OCI-LY1 (cell line): ENCODE measurements around the gene SCARB2.

ENCODE experiments used
- H2AFZ ChIP-seq: fragments of 200-600 bp; sonication (generic), shearing (Covaris generic); 2 replicates; pipeline ENCODE4 v1.6.0; 2014; ENCODE audit warnings: antibody characterized with exemption, mild to moderate bottlenecking, low read length
- H3F3A ChIP-seq: fragments of 200-600 bp; sonication (generic), shearing (Covaris generic); 2 replicates; pipeline ENCODE4 v1.6.0; 2014; ENCODE audit warnings: mild to moderate bottlenecking, antibody characterized with exemption, low read length, moderate library complexity; ENCODE audit not compliant: insufficient read depth
- H3K27ac ChIP-seq: fragments of 200-600 bp; sonication (generic); 2 replicates; pipeline ENCODE4 v1.5.1; 2014; ENCODE audit warnings: low read length, mixed run types, mild to moderate bottlenecking, low read depth; ENCODE audit not compliant: poor library complexity, severe bottlenecking
- H3K27me3 ChIP-seq: fragments of 200-600 bp; sonication (generic); 2 replicates; pipeline ENCODE4 v1.6.0; 2014; ENCODE audit warnings: antibody characterized with exemption, mild to moderate bottlenecking, low read length, moderate library complexity; ENCODE audit not compliant: insufficient read depth
- H3K36me3 ChIP-seq: fragments of 200-600 bp; sonication (generic); 2 replicates; pipeline ENCODE4 v1.6.1; 2014; ENCODE audit warnings: mild to moderate bottlenecking, antibody characterized with exemption, low read length, moderate library complexity, mixed read lengths; ENCODE audit not compliant: insufficient read depth
- H3K4me1 ChIP-seq: fragments of 200-600 bp; sonication (generic); 2 replicates; pipeline ENCODE4 v1.5.1; 2014; ENCODE audit warnings: mild to moderate bottlenecking, low read length, moderate library complexity; ENCODE audit not compliant: insufficient read depth, severe bottlenecking
- H3K4me2 ChIP-seq: fragments of 200-600 bp; sonication (generic), shearing (Covaris generic); 2 replicates; pipeline ENCODE4 v1.6.1; 2014; ENCODE audit warnings: low read length
- H3K4me3 ChIP-seq: fragments of 200-600 bp; sonication (generic); 2 replicates; pipeline ENCODE4 v1.5.1; 2014; ENCODE audit warnings: low read length, low read depth, mild to moderate bottlenecking, mixed read lengths; ENCODE audit not compliant: poor library complexity, severe bottlenecking
- H3K79me2 ChIP-seq: fragments of 200-600 bp; shearing (Covaris generic); 2 replicates; pipeline ENCODE4 v1.6.1; 2016; ENCODE audit warnings: mixed run types, low read length, mixed read lengths; ENCODE audit not compliant: insufficient read depth
- H3K9ac ChIP-seq: fragments of 200-600 bp; sonication (generic), shearing (Covaris generic); 2 replicates; pipeline ENCODE4 v1.6.1; 2014; ENCODE audit warnings: mild to moderate bottlenecking, low read length, mixed read lengths
- H3K9me2 ChIP-seq: fragments of 200-600 bp; sonication (generic), shearing (Covaris generic); 2 replicates; pipeline ENCODE4 v1.6.1; 2014; ENCODE audit warnings: low read depth, mild to moderate bottlenecking, low read length, mixed read lengths
- H3K9me3 ChIP-seq: fragments of 200-600 bp; shearing (Covaris generic); 2 replicates; pipeline ENCODE4 v1.6.1; 2014; ENCODE audit warnings: low read length, mixed read lengths
- H4K20me1 ChIP-seq: fragments of 200-600 bp; sonication (generic), shearing (Covaris generic); 2 replicates; pipeline ENCODE4 v1.6.0; 2016; ENCODE audit warnings: mild to moderate bottlenecking, low read length; ENCODE audit not compliant: insufficient read depth
- EZH2 ChIP-seq: fragments of 200-600 bp; sonication (generic), shearing (Covaris generic); IDR thresholded peaks from 2 replicates; pipeline ENCODE4 v1.8.0; 2017; ENCODE audit warnings: borderline replicate concordance, mixed run types, mild to moderate bottlenecking, antibody characterized with exemption, low read length, moderate library complexity, mixed read lengths
- TF ChIP-seq, protein P1 (sequence below): fragments of 200-600 bp; sonication (generic), shearing (Covaris generic); IDR thresholded peaks from 2 replicates; pipeline ENCODE4 v1.5.1; 2017; ENCODE audit warnings: mild to moderate bottlenecking, antibody characterized with exemption, low read length, moderate library complexity, mixed read lengths

SCARB2 gene

DNA sequence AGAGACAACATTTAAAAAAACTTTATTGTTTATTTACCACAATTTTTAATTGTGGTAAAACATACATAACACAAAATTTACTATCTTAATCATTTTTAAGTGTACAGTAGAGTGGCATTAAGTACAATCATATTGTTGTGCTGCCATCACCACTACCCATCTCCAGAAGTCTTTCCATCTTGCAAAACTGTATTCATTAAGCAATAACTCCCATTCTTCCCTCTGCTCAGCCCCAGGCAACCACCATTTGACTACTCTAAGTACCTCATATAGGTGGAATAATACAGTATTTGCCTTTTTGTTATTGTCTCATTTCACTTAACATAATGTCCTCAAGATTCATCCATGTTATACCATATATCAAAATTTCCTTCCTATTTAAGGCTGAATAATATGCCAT lies 25.1 kb upstream of the SCARB2 start:
- H3K4me1 ChIP-seq, result no peaks in the 10 kb centered on the region
- no peaks in the 10 kb centered on the region for H3K27me3 ChIP-seq
- H3K4me2 ChIP-seq, result no peak overlapping the region
- no peaks in the 10 kb centered on the region for H3K36me3 ChIP-seq
- H3K9me3 ChIP-seq, result no peaks in the 10 kb centered on the region
- H4K20me1 ChIP-seq, result no peaks in the 10 kb centered on the region
- no peak overlapping the region for H3K4me3 ChIP-seq
- no peak overlapping the region for H3K27ac ChIP-seq
- H3F3A ChIP-seq, result no peaks in the 10 kb centered on the region
- no peak overlapping the region for H3K9ac ChIP-seq
- H2AFZ ChIP-seq, result no peak overlapping the region
- TF ChIP-seq, protein P1, sequence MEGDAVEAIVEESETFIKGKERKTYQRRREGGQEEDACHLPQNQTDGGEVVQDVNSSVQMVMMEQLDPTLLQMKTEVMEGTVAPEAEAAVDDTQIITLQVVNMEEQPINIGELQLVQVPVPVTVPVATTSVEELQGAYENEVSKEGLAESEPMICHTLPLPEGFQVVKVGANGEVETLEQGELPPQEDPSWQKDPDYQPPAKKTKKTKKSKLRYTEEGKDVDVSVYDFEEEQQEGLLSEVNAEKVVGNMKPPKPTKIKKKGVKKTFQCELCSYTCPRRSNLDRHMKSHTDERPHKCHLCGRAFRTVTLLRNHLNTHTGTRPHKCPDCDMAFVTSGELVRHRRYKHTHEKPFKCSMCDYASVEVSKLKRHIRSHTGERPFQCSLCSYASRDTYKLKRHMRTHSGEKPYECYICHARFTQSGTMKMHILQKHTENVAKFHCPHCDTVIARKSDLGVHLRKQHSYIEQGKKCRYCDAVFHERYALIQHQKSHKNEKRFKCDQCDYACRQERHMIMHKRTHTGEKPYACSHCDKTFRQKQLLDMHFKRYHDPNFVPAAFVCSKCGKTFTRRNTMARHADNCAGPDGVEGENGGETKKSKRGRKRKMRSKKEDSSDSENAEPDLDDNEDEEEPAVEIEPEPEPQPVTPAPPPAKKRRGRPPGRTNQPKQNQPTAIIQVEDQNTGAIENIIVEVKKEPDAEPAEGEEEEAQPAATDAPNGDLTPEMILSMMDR, result no peak
- TF ChIP-seq EZH2, result no peak
- no peaks in the 10 kb centered on the region for H3K79me2 ChIP-seq
- H3K9me2 ChIP-seq, result no peaks in the 10 kb centered on the region

- Histone ChIP-seq H3K36me3 (no peaks in the 10 kb centered on the region), H3K9me2 (no peaks in the 10 kb centered on the region), H4K20me1 (no peaks in the 10 kb centered on the region), H3K4me2 (no peak overlapping the region), H3K9ac (no peak overlapping the region), H3K4me1 (no peaks in the 10 kb centered on the region), H3K9me3 (no peaks in the 10 kb centered on the region), H3K4me3 (no peak overlapping the region), H3K27ac (no peak overlapping the region), H3K79me2 (no peaks in the 10 kb centered on the region), H3F3A (no peaks in the 10 kb centered on the region), H2AFZ (no peak overlapping the region), H3K27me3 (no peaks in the 10 kb centered on the region)
- no peak for TF ChIP-seq EZH2
- TF ChIP-seq, protein P1, result no peak
Observed at GRCh38 chr4:76238236-76238635, 24.6 kb upstream of the SCARB2 start.

GRCh38 chr4:76235915-76236314 lies 22.3 kb upstream of the SCARB2 start:
- no peaks in the 10 kb centered on the region for H3K36me3 ChIP-seq
- H3K4me2 ChIP-seq, result no peak overlapping the region
- no peak for TF ChIP-seq EZH2
- TF ChIP-seq, protein P1, result no peak
- no peaks in the 10 kb centered on the region for H4K20me1 ChIP-seq
- no peaks in the 10 kb centered on the region for H3K9me3 ChIP-seq
- H3K27ac ChIP-seq, result no peak overlapping the region
- H3K4me1 ChIP-seq, result no peaks in the 10 kb centered on the region
- H3K27me3 ChIP-seq, result no peaks in the 10 kb centered on the region
- H3K9me2 ChIP-seq, result no peaks in the 10 kb centered on the region
- H3F3A ChIP-seq, result no peaks in the 10 kb centered on the region
- no peaks in the 10 kb centered on the region for H3K79me2 ChIP-seq
- H3K9ac ChIP-seq, result no peak overlapping the region
- no peak overlapping the region for H3K4me3 ChIP-seq
- no peak overlapping the region for H2AFZ ChIP-seq
